ENCODE measurements around the gene GTPBP4.

The GTPBP4 gene

DNA sequence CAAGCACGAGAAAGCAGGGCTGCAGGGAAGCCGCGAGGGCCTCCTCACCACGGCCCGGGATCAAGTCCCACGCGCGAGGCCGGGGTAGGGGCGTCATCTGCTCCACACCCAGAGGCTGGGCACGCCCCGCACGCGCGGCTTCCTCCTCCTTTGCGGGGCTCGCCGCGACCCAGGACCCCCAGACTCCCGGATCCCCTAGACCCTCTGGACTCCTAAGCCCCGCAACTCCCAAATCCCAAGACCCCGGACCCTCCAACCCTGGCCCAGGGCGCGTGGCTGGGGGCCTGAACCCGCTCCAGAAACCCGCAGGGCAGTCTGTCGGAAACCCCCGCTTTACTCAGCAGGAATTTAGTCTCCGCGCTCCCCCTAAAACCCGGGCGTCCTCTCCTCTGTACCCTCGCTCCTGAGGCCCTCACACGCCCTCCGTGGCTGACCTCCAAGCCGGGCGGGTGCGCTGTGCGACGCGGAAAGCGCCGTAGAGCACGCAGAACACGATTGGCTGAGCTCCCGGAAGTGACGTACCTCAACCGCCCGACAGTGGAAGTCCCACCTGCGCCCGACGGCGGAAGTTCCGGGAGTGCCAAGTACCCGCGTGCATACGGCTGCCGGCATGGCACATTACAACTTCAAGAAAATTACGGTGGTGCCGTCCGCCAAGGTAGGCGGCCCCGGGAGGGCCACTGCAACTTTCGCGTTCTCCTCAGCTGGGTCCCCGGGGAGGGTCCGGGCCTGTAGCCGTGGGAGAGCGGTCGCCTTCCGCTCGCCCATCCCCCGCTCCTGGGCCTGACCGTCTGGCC lies at the start of gene GTPBP4:
GTPBP4 (plus strand) TSS at position 565 of the 797 bp plus-strand sequence; CDS start at position 611, 46 bp downstream.
- peak; percentile 90 for ATAC-seq (ENCODE audit: low read depth)
- TF ChIP-seq CTCF (IDR thresholded peaks at IDR 0.05; ENCODE audit: poor library complexity, severe bottlenecking) = peak; percentile 76
- Histone ChIP-seq H3K4me3 (ENCODE audit: severe bottlenecking) (peak within 1 kb of the TSS; percentile 76), H3K36me3 (ENCODE audit: low read depth) (peaks cover 25% of the 10 kb centered on the region), H3K27me3 (ENCODE audit: insufficient read depth, poor library complexity, severe bottlenecking) (no peaks in the 10 kb centered on the region), H3K4me1 (ENCODE audit: insufficient read depth, poor library complexity, severe bottlenecking) (peaks cover 19% of the 10 kb centered on the region), H3K27ac (ENCODE audit: poor library complexity, severe bottlenecking) (peak within 1 kb of the TSS; percentile 77), H3K9me3 (ENCODE audit: severe bottlenecking) (no peaks in the 10 kb centered on the region)
- DNase-seq (ENCODE audit: low spot score) = peak; percentile 96

DNA sequence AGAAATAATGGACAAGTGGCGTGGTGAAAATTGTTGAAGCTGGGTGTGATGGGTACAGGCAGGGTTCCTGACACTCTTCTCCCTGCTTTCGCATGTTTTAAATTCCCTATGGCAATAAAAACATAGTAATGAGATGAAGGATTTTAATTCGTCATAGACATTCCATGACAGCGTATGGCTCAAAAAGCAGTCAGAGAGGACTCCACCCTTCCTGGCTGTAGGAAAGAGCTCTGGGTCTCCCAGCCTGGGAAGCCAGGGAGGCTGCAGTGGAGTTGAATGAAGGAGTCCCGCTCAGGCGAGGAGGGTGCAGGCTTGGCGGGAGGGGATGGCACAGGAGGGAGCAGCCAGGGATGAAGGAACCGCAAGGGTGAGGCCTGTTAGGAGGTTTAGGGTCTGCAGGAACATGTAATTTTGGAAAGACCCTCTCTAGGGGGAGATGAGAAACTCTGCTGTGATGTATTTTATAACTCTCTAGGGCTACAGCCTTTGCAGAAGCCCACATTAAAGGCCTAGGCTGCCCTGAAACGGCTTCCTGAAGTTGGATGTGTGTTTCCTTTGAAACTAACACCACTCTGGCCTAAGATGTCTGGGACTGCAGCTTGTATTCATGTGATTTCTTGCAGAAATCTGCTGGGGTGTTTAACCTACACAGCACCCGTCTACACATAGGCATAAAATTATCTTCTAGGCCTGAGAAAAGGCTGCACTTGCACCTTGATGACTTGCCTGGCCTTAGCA lies 49.1 kb upstream of the GTPBP4 start:
- no peak; the same call in 2 of the 3 replicates for ATAC-seq (ENCODE audit: low read depth)
- no peak for DNase-seq (ENCODE audit: low spot score)

DNA sequence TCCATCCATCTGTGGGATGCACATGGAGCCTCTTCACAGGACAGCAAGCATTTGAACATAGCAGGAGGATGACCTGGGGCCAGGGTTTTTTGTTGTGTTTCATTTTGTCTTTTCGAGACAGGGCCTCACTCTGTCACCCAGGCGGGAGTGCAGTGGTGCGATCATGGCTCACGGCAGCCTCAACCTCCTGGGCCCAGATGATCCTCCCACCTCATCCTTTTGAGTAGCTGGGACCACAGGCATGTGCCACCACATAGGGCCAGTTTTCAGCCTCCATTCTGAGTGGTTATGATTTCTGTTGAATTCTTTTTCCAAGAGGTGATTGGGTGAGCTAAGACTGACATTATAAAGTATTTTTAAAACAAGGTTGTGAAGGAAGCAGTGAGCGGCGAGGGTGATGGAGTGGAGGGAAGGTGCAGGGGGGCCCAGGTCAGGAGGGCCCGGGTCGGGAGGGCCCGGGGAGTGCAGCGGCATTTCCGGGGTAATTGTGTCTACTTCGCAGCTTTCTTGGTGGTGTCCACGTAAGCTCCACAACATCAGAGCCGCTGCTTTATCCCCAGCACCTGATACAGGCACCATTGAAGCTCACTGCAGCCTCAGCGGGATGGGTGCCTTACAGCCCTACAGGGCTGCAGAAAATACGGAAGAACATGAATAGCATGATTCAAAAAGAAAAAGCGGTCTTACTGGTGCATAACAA lies 44.8 kb upstream of the GTPBP4 start:
- Histone ChIP-seq H3K27me3 (ENCODE audit: insufficient read depth, poor library complexity, severe bottlenecking) (no peaks in the 10 kb centered on the region), H3K27ac (ENCODE audit: poor library complexity, severe bottlenecking) (no peak overlapping the region), H3K36me3 (ENCODE audit: low read depth) (no peaks in the 10 kb centered on the region), H3K4me1 (ENCODE audit: insufficient read depth, poor library complexity, severe bottlenecking) (no peaks in the 10 kb centered on the region), H3K9me3 (ENCODE audit: severe bottlenecking) (no peaks in the 10 kb centered on the region), H3K4me3 (ENCODE audit: severe bottlenecking) (no peak overlapping the region)
- DNase-seq (ENCODE audit: low spot score) (no peak), ATAC-seq (ENCODE audit: low read depth) (no peak)
- no peak for TF ChIP-seq CTCF (IDR thresholded peaks at IDR 0.05; ENCODE audit: poor library complexity, severe bottlenecking)

More for the DNA sequence above, 49.1 kb upstream of the GTPBP4 start:
- Histone ChIP-seq H3K27me3 (ENCODE audit: insufficient read depth, poor library complexity, severe bottlenecking) (no peaks in the 10 kb centered on the region), H3K4me1 (ENCODE audit: insufficient read depth, poor library complexity, severe bottlenecking) (no peaks in the 10 kb centered on the region), H3K4me3 (ENCODE audit: severe bottlenecking) (no peak overlapping the region), H3K36me3 (ENCODE audit: low read depth) (no peaks in the 10 kb centered on the region), H3K27ac (ENCODE audit: poor library complexity, severe bottlenecking) (no peak overlapping the region), H3K9me3 (ENCODE audit: severe bottlenecking) (no peaks in the 10 kb centered on the region)
- no peak for TF ChIP-seq CTCF (IDR thresholded peaks at IDR 0.05; ENCODE audit: poor library complexity, severe bottlenecking)

GRCh38 chr10:944034-944831 lies 44.0 kb upstream of the GTPBP4 start:
- Histone ChIP-seq H3K27me3 (ENCODE audit: insufficient read depth, poor library complexity, severe bottlenecking) (no peaks in the 10 kb centered on the region), H3K27ac (ENCODE audit: poor library complexity, severe bottlenecking) (no peak overlapping the region), H3K4me1 (ENCODE audit: insufficient read depth, poor library complexity, severe bottlenecking) (no peaks in the 10 kb centered on the region), H3K36me3 (ENCODE audit: low read depth) (no peaks in the 10 kb centered on the region), H3K9me3 (ENCODE audit: severe bottlenecking) (no peaks in the 10 kb centered on the region), H3K4me3 (ENCODE audit: severe bottlenecking) (no peak overlapping the region)
- no peak for DNase-seq (ENCODE audit: low spot score)
- ATAC-seq (ENCODE audit: low read depth) = no peak
- TF ChIP-seq CTCF (IDR thresholded peaks at IDR 0.05; ENCODE audit: poor library complexity, severe bottlenecking) = no peak

Data from RWPE2 (cell line).